Suppressor macrophage treated with lipopolysaccharide for 1 hour (primary cell): ENCODE results near the gene B4GALT3.

Experiments used
- DNase-seq, 3 donors: peaks; one replicate each; pipeline ENCODE4 v3.0.0-alpha.2; 2020 to 2022

Gene B4GALT3

GRCh38 chr1:161201836-161202712, 24.8 kb upstream of the B4GALT3 start, which contains the start of gene NDUFS2:
TSS of gene NDUFS2 (plus strand) at chr1:161202367. CDS start at chr1:161202386, 19 bp downstream.
- DNase-seq: peak; percentile 97 to 99 (median 98)

DNA sequence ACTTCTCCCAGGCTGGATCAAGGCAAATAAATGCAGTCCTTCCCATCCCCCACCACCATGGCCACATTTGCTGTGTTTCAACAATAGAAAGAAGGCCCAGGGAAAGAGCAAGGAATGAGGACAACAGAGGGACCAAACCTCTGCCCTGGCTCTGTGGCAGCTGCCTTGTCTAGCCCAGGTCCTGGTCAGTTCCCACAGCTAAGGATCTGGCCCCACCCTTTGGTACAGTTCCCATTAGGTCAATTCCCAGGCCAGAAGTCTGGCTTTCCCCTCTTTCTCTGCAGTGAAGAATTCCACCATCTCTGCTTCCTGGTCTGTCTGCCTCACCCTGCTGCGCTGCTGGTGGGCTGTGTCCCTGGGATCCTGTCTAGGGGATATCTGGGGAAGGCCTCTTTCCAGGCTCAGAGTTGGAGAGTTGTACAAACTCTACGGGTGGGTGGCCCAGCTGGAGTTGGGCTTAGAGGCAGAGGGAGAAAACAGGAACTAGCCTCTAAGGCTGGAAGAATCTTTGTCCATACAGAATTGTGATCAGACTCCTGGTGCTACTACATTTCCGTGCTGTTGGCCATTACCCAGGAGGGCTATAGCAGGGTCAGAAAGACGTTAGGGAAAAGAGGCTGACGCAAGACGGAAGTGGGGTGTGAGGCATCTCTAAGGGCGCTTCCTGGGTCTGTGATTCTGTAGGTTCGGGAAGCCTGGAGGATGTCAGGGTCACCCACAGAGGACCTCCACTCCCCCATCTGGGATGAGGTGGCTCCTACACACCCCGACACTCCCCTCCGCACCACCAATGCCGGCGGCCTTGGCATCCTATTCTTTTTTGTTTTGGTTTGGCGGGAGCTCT, 23.9 kb upstream of the B4GALT3 start:
- DNase-seq: peak; percentile 51 to 76 (median 65)

DNA sequence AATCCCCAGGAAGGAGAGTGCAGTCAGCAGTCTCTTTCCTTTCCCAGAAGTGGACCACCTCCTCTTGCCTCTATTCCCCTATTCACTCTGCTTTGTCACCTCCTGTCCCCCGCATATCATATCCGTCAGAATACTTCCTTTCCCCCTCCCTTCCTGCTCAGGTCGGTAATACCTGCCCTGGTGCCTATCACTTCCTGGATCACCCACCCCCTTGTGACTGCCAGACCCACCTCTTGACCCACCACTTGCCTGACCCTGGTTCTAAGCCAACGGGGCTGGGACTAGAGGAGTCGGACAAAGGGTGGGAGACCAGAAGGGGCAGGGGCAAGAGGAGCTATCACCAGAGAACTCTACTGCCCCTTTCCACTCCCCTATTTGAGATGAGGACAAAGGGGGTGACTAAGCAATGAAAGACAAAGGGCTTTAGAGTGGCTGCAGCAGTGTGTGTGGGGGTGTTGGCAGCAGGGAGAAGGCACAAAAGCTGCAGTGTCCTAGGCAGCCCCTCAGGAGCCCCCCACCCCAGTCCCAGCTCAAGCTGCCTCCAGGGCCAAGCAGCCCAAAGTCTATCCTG, 23.2 kb upstream of the B4GALT3 start:
- DNase-seq: peak in 2 of 3 donors; percentile 30 to 46

GRCh38 chr1:161199506-161200139, 22.3 kb upstream of the B4GALT3 start:
- no peak for DNase-seq

DNA sequence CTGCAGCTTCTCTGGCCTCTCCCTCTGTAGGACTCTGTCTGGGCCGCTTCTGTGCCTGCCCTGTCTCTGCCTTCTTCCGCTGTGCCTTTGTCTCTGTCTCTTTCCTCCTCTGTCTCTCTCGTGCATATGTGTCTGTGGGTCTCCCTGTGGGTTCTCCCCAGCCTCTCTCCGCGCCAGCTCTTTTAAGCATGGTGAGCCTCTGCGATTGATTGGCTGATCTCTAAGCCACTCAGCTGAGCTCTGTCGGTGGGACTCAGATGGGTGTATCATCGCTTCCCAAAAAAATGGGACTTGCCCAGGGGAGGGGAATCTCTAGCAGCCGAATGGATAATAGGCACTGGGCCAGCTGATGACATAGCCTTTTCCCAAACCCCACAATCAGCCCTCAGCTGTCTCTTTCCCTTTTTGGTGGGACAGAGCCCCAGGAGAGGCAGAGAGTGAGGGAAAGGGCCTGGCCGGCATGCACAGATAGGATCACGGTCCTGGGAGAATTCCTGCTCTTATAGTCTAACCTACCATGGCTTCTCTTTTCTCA, 21.7 kb upstream of the B4GALT3 start, which contains the start of gene ADAMTS4:
Gene ADAMTS4, minus strand, starts transcription at position 158 of the 535 bp plus-strand sequence. CDS start 427 bp downstream, outside the sequence.
- DNase-seq: peak; percentile 56 to 83 (median 74)

GRCh38 chr1:161198194-161198896, 21.0 kb upstream of the B4GALT3 start:
- no peak for DNase-seq

GRCh38 chr1:161197560-161198193, 20.4 kb upstream of the B4GALT3 start:
- no peak for DNase-seq

GRCh38 chr1:161196521-161197451, 19.5 kb upstream of the B4GALT3 start:
- DNase-seq: no peak

- no peak for DNase-seq
These were observed 18.8 kb upstream of the B4GALT3 start for GRCh38 chr1:161196111-161196510.

- peak; percentile 65 to 73 (median 68) for DNase-seq
These were observed 17.9 kb upstream of the B4GALT3 start for GRCh38 chr1:161195171-161195570.

DNA sequence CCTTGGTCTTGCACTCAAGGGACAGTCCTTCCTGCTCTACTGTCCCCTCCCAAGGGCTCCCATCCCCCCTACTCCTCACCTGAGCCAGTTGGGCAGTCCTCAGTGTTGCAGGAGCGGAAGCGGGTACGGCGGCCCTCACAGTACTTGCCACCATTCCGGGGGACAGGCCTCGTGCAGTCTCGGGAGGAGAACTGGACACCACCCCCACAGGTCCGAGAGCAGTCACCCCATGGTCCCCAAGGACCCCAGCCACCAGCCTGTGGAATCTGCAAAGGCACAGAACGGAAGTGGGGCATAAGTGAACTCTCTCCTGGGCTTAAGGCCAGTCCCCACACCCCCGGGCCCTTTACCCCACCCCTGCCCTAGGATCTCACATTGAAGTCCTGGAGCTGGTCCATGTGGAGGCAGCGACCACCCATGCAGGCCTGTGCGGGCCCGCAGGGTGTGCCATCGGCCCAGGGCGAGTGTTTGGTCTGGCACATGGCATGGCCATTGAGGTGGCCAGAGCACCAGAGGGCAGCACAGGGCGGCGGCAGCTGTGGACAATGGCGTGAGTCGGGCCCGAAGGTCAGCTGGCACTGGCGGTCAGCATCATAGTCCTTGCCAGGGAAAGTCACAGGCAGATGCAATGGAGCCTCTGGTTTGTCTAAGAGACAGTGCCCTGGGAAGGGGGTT, 16.4 kb upstream of the B4GALT3 start:
- no peak for DNase-seq

- DNase-seq: peak; percentile 83 to 88 (median 84)
These were observed 15.5 kb upstream of the B4GALT3 start for GRCh38 chr1:161192476-161193465.

DNA sequence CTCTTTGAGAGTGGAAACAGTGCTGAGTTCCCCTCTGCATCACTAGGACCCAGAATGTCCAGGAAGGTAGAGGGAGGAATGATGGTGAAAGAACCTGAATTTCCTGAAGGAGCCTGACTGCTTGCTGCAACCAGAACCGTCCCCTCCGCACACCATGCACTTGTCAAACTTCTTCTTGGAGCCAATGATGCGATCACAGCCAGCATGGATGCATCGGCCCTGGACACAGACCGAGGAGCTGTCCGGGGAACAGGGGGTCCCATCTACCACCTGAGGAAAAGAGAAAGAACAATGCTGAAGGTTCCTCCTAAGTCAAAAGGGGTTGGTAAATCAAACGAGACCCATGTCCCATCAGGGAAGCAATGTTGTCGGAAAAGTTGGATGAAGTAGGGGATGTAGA, 14.7 kb upstream of the B4GALT3 start:
- no peak for DNase-seq

DNA sequence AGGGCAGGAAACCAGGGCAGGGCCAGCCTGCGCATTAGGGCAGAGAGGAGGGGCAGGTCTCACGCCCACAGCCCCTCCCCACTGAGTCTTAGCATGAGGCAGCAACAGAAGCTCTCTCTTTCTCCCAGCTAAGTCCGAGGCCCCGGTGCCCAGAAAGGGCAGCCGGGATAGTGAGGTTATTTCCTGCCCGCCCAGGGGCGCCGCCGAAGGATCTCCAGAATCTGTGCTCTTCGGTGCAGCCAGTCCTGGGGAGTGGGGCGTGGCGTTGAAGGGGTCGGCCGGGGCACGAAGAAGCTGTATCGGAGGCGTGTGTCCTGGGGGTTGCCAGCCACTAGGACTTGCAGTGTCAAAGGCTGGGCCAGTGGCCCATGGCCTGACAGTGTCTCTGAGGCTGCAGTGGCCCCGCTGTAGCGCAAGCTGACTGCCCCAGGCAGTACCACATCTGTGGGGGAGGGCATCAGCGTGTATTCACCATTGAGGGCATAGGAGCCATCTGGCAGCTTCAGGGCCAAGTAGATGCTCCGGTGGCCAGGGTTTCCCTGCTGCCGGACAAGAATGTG, 13.7 kb upstream of the B4GALT3 start:
- DNase-seq: no peak

DNA sequence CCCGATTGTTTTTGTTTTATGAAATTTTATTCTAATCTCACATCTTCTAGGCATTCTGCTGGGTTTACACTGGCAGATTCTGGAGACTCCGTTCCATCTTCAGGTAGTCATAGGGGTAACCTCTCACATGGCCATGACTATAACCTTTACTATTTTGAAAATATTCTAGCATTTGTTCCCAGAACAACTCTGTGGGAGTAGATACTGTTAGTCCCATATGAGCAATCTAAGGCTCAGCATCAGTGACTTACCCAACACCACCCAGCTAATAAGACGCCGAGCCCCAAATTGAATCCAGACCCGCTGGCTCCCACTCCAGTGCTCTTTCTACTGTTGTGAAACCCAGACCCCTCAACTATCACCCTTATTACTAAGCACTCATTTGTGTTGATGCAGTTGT, 11.7 kb upstream of the B4GALT3 start:
- DNase-seq: no peak

- no peak for DNase-seq
These were observed 11.1 kb upstream of the B4GALT3 start for GRCh38 chr1:161188381-161188780.

DNA sequence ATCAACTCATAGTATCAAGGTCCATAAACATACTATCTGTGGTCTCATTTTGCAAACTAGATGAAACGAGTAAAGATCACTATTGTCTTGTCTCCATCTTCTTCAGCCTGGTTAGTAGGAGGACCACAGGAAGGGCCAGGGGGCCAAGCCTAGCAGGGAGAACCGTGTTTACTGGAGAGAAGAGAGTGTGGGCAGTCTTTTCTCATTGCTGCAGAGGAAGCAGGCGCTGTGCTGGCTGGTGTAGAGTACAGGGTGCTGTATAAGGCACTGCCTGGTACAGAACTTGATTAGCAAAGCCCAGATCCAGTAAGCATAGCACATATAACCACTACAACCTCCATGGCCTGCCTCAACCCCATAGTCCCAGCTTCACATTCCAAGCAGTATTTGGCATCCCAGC, 10.0 kb upstream of the B4GALT3 start:
- DNase-seq: no peak
